GM19452 (cell line): ENCODE data around the gene MACIR.

Source experiments
- ATAC-seq: cut with Tn5 transposase; IDR thresholded peaks from one replicate; pipeline ENCODE4 v1.9.1; 2021; ENCODE audit not compliant: unreplicated experiment

The MACIR gene

DNA sequence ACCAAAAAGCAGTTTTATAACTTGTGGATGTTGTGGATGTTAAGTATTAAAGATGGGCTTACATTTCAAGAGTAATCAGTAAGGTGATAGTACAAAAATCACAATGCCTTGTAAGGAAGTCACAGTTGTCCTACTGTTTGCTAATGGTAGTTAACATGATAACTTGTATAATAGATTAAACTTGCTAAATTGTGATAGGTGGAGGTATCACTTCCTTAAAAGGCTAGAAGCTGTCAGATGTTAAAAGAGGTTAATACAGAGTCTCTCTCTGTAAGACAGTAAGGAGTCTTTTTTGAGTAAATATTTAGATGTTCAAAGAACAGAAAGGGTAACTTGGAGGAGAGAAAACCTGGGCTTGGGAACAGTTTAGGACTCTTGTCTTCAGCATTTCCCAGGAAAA lies 14.2 kb upstream of the MACIR start:
- no peak for ATAC-seq

DNA sequence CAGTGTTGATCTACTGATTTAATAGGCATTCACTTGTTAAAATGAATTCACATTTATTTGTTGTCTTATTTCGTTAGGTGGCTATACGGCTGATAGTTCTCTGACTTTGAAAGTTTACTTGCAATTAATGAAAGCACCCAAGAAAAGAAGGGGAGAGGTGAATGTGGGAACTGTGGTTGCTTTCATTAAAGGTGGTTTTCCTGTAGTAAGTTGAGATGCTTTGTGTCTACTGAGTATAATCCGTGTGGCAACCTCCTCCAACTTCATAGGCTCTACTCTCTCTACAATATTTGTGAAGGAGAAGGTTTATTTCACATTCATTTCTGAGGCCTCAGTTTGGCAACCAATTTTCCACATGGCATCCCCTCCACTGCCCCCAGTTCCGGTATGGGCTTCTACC lies 12.8 kb upstream of the MACIR start:
- ATAC-seq: no peak

GRCh38 chr5:103247118-103247517 lies 11.4 kb upstream of the MACIR start:
- ATAC-seq: no peak

DNA sequence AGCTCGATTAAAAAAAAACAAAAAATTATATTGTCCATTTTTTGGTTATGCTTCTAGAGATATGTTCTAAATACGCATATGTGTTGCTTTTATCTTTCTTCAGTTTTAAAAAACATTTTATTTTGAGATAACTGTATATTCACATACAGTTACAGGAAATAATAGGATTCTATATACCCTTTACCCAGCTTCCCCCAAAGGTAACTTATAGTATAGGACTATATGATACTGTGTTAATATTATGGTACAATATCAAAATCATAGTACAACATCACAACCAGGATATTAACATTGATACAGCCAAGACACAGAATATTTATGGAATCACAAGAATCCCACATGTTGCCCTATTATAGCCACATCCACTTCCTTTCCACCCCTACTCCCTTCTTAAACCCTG lies 9.5 kb upstream of the MACIR start:
- ATAC-seq: no peak

DNA sequence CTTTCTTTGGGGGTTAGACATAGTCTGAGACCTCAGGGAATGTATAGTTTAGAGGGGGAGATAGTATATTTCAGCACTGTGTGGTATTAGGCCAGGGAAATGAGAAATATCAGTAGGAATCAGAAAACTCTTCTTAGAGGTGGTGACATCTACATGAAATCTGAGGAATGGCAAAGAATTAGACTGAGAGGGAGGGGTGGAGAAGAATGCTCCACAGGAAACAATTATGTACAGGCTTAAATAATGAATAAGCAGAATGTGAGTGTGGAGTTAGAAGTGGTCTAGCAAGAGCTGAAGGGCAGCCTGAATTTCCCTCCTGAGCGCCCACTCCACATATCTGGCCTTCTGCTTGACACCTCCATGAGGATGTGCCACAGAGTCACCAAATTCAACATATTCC lies 3.6 kb upstream of the MACIR start:
- no peak for ATAC-seq

DNA sequence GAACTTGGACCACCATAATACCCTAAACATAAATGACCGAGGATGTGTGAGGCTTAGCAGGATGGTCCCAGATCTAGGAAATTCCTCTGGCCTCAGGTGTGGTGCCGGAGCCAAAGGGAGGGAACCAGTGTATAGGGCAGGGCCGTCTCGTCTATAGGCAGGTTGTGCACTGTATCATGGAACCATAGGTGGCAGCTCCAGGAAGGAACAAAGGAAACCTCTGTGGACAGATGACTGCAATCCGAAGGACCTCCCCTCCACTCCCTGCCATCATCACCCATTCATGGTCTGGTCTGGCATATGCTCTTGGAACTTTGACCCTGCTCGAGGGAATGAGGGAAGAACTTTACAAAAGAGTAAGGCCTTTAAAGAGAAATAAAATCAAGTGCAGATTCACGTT lies 2.9 kb upstream of the MACIR start:
- no peak for ATAC-seq

DNA sequence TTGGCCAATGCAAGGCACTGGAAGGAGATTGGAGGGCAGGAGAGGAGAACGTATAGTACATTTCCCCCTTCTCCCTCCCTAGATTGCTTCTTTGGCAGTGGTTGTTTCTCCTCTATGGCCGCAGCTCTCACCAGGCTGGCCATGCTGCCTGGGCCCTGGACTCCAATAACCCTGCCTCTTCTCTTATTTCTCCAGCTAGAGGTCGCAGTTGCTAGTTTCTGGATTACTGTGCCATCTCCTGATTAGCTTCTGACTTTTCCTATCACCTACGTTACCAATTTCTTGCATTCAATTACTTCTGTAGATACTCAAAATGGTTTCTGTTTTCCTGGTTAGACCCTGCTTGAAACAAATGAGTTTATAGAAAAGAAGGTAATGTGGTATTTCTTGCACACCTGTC lies 2.4 kb upstream of the MACIR start:
- no peak for ATAC-seq

- ATAC-seq: peak; percentile 40
Observed at GRCh38 chr5:103258957-103259704, 568 bp downstream of the MACIR start.

DNA sequence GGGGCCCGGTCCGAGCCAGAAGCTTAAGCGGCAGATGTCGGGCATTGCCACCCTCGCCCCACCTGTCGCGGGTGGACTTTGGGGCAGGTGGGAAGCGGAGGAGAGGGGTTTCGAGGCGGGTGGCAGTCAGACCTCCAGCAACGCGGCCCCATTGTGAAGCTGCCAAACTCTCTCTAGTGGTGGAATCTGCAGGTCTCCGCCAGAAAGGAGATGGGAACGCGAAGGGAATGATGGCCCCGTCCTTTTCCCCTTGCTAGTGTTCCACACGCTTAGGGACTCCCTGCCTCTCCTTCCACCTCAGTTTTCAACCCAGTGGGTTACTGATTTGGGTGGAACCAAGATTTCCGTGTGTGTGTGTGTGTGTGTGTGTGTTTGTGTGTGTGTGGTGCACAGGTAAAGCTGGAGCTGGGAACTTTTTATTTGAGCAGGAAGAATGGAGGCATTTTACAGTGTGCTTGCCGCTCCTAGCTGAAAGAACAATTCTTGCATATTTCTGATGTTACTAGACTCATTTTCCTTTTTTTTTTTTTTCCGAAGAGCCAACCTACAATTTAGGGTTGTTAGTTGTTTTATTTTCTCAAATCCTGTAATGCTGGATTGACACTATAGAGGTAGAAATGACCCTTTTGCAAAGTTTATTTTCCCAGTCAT lies 1.3 kb downstream of the MACIR start:
- no peak for ATAC-seq

- peak; percentile 36 for ATAC-seq
Observed at GRCh38 chr5:103260951-103261350, 2.4 kb downstream of the MACIR start.

- ATAC-seq: no peak
Observed at GRCh38 chr5:103262422-103262871, 3.9 kb downstream of the MACIR start.

GRCh38 chr5:103263054-103263453 lies 4.5 kb downstream of the MACIR start:
- ATAC-seq: no peak

DNA sequence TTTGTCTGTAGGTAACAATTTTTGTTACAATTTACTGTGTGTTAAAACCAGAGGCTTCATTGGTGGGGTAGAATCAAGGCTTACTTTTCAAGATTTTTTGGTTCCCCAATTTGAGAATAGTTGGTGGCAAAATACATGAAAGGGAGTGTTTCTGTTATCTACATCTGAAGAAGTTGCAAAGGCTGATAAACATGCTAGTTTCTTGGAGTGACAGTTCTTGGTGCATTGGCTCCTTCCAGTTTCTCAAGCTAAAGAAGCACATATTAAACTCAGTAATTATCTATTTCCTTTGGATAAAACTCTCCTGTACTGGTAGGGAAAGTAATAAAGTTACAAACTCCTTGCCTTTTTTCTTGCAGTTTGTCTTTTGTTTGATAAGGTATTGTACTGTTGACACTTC lies 5.9 kb downstream of the MACIR start:
- ATAC-seq: no peak

DNA sequence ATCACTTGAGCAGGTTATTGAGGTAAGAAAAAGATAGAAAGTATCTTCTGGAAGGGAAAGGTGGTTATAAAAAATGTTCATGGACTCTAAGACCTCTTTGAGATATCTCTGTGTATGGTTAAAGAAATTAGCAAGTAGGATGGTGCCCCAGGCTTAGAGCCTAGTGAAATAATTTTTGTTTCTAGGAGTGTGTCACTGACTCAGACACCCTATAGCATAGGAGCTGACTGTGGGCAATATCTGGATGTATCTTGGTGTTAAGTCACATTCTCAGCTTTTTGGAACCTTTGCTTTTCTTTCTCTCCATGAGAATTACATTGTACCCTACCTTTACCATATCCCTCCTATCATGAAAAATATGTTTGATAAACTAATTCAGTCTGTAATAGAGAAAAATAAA lies 12.0 kb downstream of the MACIR start:
- no peak for ATAC-seq

DNA sequence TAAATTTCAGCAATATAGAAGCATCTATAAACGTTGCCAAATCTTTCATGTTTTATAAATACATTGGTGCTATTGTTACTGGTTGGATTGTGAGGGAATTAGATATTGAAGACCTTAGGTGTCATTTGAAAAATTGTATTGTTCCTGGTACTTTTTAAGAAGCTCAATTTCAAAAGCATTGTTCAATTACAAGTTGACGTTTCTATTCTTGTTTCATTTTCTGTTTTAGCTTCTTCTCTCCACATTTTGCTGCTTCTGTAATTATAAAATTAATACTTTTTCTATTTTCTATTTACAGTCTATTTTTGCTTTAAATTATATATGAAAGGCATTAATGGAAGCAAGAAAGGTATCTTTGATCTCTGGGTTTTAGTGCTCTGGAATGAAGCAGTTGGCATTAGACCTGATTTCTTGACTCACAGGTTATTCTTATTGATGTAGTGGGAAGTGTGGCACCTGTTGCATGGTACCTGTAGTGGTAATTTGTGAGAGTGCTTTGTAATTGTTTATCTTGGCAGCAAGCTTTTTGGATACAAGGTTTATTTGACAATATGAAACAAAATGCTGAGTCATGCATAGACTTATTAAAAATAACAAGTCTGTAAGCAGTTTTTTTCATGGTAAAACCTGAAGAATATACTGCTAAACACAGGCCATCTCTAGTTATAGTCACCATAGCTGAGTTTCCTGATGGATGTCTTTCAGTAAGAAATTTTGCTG lies 13.2 kb downstream of the MACIR start:
- ATAC-seq: no peak

DNA sequence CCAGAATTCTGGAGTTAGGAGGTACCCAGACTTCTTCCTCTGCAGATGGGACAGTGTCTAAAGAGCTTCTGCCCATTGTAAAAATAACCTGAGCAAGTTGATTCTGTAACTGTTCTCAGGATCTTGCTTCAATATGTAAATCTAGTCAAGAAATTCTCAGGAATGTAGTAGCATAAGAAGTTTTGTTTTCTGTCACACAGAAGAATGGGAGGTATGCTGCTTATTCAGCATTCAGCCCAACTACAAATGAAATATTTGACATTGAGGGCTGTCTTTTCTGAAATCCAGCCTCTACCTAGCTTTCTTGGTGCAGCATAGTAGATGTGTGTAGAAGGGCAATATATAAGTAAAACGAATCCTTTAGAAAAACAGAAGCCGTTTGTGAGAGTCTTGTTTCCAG lies 13.8 kb downstream of the MACIR start:
- no peak for ATAC-seq

DNA sequence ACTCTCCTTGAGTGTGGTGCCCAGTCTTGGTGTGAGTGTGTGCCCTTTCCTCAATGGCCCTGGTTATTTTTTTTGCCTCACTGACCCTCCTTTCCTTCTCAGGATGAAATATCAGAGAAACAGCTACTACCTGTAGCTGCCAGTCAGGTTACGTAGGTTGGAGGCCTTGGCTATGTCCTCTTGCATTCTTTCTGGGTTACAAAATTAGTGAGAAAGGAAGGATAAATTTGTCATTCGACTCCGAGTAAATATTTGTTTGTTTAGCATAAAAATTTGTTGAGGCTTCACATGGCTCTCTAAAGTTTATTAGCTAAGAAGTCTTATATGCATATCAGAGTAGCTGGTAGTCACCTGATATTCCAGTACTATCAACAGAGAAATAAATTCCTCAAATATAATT lies 15.4 kb downstream of the MACIR start:
- ATAC-seq: no peak

DNA sequence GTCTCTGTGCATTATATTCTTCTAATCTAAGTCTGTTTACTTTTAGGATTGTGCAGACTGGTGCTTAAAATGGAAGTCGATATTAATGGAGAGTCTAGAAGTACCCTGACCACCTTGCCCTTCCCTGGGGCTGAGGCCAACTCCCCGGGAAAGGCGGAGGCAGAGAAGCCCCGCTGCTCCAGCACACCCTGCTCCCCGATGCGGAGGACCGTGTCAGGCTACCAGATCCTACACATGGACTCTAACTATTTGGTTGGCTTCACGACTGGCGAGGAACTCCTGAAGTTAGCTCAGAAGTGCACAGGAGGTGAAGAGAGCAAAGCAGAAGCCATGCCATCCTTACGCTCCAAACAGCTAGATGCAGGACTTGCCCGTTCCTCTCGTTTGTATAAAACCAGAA lies 17.3 kb downstream of the MACIR start:
- ATAC-seq: no peak

DNA sequence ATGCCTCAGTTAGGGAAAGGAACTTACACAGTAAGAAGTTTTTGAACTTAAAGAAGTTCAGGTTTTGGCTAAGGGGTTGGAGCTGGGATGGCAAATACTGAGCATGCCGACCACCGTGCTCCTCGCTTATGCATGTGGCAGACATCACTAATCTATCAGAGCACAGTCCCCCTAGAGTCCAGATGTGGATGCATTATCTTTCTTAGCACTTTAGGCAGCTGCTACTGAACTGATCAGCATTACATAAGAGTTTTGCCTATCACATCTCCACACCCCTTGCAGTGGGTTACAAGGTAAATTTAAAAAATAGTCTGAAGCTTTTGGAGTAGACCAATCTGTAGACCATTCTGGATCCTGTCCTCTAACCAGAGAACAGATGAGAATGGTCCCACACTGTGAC lies 22.4 kb downstream of the MACIR start:
- no peak for ATAC-seq

DNA sequence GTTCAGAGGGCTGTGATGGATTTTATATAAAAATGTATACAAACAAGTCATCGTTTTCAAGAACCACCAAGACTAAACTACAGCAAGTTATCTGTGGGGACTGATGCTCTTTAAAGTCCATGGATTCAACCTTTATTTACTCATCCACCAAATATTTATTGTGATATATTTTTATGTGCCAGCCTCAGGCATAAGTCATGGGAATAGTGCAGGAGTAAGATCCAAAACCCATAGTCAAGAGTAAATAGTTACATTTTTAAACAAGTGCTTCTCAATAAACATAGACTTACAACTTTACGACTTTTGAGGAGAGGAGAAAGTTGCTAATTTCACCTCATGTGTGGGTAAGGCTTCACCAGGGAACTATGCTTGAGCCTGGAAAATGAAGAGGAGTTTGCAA lies 24.6 kb downstream of the MACIR start:
- no peak for ATAC-seq

DNA sequence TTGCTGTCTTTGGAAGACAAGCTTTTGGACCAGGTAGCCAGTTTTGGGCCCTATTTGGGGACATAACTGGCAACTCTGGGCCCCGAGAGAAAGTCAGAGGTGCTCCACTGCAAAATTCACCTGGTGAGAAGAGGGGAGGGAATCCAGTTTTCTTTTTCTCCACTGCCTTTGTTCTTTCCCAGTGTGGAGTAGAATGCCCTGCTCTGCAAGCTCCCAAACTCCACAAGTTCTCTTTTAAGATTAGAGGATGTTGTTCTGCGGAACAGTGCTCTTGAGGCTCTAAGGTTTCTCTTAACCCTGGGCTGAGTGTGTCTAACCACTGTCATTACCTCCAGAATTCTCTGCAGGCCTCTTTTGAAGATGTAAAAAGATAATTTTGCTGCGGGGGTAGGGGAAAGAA lies 25.3 kb downstream of the MACIR start:
- ATAC-seq: no peak

DNA sequence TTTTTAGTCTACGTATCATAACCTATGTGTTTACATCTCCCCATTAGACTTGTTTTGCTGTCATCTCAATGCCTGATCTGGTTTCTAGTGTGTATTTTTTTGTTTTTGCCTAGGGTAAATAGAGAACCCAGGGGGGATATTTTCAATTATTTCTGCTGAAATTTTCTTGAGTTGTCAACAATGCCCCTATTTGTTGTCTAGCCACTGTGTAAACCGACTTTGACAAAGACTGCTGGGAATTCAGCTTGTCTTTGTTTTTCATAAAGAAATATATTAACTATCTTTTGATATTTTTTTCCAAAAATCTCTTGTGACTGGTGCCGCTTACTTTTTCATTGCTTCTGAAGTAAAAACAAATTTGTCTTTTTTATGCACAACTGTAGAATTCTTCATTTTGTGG lies 28.1 kb downstream of the MACIR start:
- no peak for ATAC-seq
